ENCODE measurements around the gene NXPH4. TPM values are rescaled to one million over a fixed set of nuclear protein-coding genes. Genes with fewer than 3 reads are reported as not detected.

Gene NXPH4
- total RNA-seq, 4 donors from 2014 or later, result 18.4 to 21.3 (median 19.9) TPM

DNA sequence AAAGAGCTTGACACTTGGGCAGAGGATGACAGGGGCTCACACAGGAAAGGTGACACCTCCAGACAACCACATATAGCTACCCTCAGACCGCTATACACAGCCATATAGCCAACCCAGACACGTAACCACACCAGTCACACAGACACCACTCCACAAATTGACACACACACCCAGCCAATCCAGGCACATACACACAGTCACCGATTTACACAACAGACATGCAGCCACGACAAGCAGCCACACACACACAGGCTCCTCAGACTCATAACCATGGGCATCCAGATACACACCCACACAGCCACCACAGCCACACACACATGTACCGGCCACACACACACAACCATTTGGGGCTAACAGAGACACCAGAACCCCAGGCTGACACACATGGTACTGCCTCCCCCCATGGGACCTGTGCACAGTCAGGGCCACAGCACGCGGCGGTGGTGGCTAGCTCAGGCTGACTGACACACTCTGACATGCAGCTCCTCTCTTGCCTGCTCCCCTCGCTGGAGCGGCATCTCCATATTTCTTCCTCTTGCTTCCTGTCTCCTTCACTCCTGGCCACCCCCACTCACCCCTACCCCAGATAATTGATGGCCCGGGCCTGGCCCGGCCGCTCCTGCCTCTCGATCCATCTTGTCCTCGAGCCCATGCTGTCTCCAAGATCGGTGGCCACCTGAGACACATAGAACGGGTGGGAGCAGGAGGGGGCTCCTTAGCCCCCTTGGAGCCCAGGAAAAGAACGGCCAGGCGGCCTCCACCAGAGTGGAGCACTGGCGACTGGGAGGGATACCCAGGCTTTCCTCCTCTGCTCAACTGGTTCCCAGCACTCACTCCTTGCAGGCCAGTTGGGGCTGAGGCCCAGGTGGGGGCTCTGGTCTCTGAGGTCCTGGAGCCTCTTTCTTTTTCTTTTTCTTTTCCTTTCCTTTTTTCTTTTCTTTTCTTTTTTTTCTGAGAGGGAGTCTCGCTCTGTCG is 6.9 kb downstream of the NXPH4 start:
- 75 to 79% methylated on average over 20 to 22 of the region's 22 CpGs for WGBS, 2 donors
- H3K4me3 ChIP-seq (ENCODE audit: low read depth, poor library complexity, severe bottlenecking), result no peak overlapping the region
- TF ChIP-seq POLR2A (IDR thresholded peaks at IDR 0.05), result no peak
- TF ChIP-seq, protein P1, sequence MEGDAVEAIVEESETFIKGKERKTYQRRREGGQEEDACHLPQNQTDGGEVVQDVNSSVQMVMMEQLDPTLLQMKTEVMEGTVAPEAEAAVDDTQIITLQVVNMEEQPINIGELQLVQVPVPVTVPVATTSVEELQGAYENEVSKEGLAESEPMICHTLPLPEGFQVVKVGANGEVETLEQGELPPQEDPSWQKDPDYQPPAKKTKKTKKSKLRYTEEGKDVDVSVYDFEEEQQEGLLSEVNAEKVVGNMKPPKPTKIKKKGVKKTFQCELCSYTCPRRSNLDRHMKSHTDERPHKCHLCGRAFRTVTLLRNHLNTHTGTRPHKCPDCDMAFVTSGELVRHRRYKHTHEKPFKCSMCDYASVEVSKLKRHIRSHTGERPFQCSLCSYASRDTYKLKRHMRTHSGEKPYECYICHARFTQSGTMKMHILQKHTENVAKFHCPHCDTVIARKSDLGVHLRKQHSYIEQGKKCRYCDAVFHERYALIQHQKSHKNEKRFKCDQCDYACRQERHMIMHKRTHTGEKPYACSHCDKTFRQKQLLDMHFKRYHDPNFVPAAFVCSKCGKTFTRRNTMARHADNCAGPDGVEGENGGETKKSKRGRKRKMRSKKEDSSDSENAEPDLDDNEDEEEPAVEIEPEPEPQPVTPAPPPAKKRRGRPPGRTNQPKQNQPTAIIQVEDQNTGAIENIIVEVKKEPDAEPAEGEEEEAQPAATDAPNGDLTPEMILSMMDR (IDR thresholded peaks at IDR 0.05), result no peak
- DNase-seq (ENCODE audit: low spot score in 2 of 2), result no peak
- intact Hi-C loops (cut with DNase I; ENCODE audit: low total_unique reads), result no loop called here

DNA sequence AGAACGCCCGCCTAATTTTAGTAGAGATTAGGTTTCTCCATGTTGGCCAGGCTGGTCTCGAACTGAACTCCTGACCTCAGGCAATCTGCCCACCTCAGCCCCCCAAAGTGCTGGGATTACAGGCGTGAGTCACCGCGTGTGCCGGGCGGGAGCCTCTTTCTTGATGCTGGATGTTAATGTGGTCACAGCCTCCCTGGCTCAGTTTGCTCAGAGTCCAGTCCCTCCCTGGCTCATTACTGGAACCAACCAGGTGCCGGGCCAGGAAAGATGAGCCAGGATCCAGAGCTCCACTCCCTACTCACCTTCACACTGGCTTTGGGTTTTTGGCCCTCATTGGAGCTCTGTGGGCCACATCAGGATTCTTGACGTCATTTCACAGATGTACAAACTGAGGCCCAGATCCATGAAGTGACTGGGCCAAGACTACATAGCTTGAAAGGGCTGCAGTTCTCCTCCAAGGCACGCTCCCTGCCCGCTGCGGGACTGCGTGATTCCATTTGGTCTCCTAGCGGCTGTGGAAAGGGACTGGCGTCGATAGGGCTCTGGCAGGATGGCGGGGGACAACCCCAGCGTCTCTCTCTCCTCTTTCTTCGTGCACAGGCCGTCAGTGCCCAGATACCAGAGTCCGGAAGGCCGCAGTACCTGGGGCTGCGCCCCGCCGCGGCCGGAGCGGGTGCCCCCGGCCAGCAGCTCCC is 7.8 kb downstream of the NXPH4 start:
- WGBS, 2 donors, result 84 to 88% methylated on average over 20 to 25 of the region's 30 CpGs
- DNase-seq (ENCODE audit: low spot score in 2 of 2), result no peak
- intact Hi-C loops (cut with DNase I; ENCODE audit: low total_unique reads), result no loop called here
- TF ChIP-seq POLR2A (IDR thresholded peaks at IDR 0.05), result no peak
- TF ChIP-seq, protein P1 (IDR thresholded peaks at IDR 0.05), result no peak
- H3K4me3 ChIP-seq (ENCODE audit: low read depth, poor library complexity, severe bottlenecking), result no peak overlapping the region

DNA sequence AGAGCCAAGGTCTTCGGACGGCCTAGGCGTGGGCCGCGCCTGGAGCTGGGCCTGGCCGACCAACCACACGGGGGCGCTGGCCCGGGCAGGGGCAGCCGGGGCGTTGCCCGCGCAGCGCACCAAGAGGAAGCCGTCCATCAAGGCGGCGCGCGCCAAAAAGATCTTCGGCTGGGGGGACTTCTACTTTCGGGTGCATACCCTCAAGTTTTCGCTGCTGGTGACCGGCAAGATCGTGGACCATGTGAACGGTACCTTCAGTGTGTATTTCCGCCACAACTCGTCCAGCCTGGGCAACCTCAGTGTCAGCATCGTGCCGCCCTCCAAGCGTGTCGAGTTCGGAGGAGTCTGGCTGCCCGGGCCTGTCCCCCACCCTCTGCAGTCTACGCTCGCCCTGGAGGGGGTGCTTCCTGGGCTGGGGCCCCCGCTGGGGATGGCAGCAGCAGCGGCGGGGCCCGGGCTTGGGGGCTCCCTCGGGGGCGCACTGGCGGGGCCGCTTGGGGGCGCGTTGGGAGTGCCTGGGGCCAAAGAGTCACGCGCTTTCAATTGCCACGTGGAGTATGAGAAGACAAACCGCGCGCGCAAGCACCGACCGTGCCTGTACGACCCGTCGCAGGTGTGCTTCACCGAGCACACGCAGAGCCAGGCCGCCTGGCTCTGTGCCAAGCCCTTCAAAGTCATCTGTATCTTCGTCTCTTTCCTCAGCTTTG is 8.5 kb downstream of the NXPH4 start:
- intact Hi-C loops (cut with DNase I; ENCODE audit: low total_unique reads), result no loop called here
- no peak overlapping the region for H3K4me3 ChIP-seq (ENCODE audit: low read depth, poor library complexity, severe bottlenecking)
- no peak for TF ChIP-seq POLR2A (IDR thresholded peaks at IDR 0.05)
- TF ChIP-seq, protein P1 (IDR thresholded peaks at IDR 0.05), result no peak
- WGBS, 2 donors, result 55 to 59% methylated on average over 38 to 53 of the region's 61 CpGs
- DNase-seq (ENCODE audit: low spot score in 2 of 2), result no peak

DNA sequence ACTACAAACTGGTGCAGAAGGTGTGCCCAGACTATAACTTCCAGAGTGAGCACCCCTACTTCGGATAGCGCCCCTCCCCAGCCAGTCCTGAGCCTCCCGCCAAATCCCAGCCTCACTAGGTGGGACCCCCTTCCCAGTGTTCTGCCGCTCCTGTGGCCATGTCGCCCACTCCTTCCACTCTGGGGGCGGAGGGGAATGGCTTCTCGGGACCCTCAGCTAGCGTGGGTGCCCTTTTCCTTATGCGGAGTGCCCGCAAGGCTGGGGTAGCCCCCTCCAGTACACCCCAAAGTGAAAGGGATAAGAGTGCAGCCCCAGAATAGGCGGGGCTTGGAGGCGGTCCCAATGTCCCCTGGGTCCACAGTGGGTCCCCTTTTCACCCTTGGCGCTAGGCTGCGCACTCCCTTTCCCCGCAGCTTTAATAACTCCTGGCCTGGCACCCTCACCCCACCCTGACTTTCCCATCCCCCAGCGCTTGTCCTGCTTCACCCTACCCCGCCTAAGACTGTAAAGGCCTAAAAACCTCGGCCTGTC is 9.2 kb downstream of the NXPH4 start:
- 63 to 69% methylated on average over 17 to 18 of the region's 18 CpGs for WGBS, 2 donors
- DNase-seq (ENCODE audit: low spot score in 2 of 2), result no peak
- intact Hi-C loops (cut with DNase I; ENCODE audit: low total_unique reads), result no loop called here

More for the DNA sequence above, 9.2 kb downstream of the NXPH4 start:
- TF ChIP-seq POLR2A (IDR thresholded peaks at IDR 0.05), result no peak
- TF ChIP-seq, protein P1 (IDR thresholded peaks at IDR 0.05), result no peak
- no peak overlapping the region for H3K4me3 ChIP-seq (ENCODE audit: low read depth, poor library complexity, severe bottlenecking)
